Measurements from ENCODE around the gene PRLH.
"Not testable (repeated sequence)": the region's sequence is repeated elsewhere in the genome, so short reads cannot be mapped to it uniquely, and the experiment has no call there.

Gene PRLH

DNA sequence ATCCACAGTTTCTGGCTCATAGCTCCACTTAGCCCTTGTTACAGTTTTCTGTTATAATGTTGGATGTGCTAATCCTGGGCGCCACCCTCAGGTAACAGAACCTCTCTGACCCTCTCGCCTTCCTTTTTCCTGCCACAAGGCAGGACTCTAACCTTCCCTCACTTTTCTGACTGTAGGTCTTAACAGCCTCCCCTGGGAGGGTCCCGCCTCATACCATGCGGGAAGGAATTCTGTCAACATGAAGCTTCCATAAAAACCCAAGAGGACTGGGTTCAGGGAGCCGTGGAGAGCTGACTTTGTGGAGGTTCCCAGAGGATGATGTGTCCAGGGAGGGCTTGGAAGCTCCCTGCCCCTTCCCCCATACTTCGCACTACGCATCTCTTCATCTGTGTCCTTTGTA lies 36.0 kb downstream of the PRLH start:
- DNase-seq, result no peak

- no peak for DNase-seq
Measured at GRCh38 chr2:237603049-237603717, 36.8 kb downstream of the PRLH start.

DNA sequence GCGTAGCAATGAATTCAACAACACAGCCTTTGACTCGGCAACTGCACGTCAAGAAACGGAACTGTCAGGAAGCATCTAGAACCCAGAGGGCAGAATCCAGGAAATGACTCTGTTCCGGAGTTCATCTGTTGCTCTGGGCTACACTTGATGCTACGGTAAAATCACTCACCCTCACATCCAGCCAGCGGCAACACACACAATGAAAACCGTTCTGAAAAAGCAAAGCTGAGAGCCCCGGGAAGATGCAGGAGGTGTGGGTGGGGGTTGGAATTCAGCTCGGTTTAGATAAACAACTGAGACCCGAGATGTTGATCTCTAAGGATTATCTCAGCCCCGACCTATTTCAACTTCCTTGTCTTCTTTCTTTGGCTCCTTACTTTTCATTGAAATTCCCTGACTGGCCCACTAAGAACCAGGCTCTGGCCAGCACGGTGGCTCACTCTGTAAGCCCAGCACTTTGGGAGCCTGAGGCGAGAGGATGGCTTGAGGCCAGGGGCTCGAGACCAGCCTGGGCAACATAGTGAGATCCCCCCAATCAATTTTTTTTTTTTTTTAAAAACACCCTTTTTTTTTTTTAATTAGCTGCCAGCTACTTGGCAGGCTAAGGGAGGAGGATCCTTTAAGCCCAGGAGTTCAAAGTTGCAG lies 37.5 kb downstream of the PRLH start:
- peak; percentile 48 for DNase-seq

GRCh38 chr2:237604391-237604790 lies 38.0 kb downstream of the PRLH start:
- DNase-seq, result no peak

- DNase-seq, result no peak
Measured at GRCh38 chr2:237604960-237605359, 38.6 kb downstream of the PRLH start.

DNA sequence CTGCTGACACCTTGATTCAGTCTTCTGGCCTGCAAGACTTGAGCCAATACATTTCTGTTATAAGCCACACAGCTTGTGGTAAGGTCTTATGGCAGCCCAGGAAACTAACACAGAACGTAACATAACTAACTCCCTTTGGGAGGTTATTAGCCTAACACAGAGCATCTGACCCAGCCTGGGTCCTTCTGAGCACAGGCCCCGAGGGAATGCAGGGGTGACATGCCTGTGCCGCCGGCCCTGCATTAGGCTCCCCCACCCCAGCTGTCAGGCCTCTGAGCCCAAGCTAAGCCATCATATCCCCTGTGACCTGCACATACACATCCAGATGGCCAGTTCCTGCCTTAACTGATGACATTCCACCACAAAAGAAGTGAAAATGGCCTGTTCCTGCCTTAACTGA lies 40.1 kb downstream of the PRLH start:
- not testable (repeated sequence) for DNase-seq

GRCh38 chr2:237612527-237613357 lies 46.4 kb downstream of the PRLH start:
- DNase-seq, result no peak

GRCh38 chr2:237613679-237614078 lies 47.3 kb downstream of the PRLH start:
- no peak for DNase-seq

DNA sequence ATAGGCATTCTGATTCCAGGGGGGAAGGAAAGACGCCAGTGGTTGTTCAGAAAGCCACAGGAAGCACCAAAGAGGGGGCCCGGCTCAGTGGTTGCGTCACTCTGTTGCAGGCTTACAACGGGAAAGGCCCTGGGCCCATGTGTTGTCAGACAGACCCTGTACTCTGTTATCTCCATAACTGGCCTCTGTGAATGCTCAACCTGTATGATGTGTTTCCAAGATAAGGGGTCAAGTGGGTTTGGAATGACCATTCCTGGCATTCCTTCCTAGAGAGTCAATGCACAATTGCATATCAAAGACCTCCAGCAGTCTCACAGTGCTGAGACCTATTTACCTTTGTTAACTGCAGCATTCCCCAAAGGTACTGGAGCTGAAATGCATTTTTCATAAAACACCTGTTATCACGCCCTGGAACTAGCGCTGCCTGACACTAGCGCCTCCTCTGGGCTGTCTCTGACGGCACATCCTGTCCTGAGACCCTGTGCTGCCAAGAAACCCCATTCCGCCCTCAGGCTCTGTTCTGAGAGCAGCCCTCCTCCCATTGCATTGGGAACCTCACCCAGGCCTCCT lies 47.9 kb downstream of the PRLH start:
- no peak for DNase-seq

DNA sequence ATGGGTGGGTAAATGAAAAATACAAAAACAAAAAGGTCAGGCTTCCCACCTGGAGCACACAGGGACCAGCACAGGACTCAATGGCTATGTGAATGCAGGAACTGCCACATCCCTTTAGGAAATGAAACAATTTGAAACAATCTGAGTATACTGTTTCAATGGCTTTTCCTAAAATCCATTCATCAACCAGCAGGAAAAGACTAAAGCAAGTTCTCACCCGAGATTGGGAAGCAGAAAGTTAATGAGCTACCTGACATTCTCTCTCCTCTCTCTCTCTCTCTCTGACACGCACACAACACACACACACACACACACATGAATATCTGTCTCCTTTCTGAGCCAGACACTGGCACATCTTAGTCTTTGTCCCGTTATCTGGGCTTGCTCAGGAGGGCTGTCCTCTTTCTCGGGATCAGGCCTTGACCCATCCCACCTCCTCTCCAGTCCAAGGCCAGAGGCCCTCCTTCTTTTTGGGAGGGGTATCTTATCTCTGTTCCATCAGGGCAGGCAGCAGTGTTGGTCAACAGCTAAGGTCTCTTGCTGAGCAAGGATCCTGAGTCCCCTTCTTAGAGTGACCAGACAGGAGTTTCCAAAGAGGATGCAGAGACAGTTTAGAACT lies 49.4 kb downstream of the PRLH start:
- DNase-seq, result no peak

- no peak for DNase-seq
Measured at GRCh38 chr2:237616373-237616733, 50.0 kb downstream of the PRLH start.

Measured in stimulated activated CD4-positive, alpha-beta T cell treated with anti-CD3 and anti-CD28 coated beads, Interleukin-4, amount 100 ng/mL, for 24 hours (primary cell).